Thyroid gland (tissue), 4 donors: ENCODE data around the gene ORM2.

ENCODE experiments used
- CTCF ChIP-seq, 6 experiments: fragments of 200-600 bp in 3 of 6; fragments of 450-650 bp in 3 of 6; sonication (generic) in 3 of 6; IDR thresholded peaks; one replicate each; pipeline ENCODE4 v1.5.1; 2016 to 2019; ENCODE audit warnings: antibody characterized with exemption in 6 of 6, mild to moderate bottlenecking in 2 of 6, inconsistent platforms in 1 of 6, moderate library complexity in 1 of 6
- POLR2A ChIP-seq, 2 donors: fragments of 450-650 bp; IDR thresholded peaks; one replicate each; pipeline ENCODE4 v1.6.1; 2017; ENCODE audit warnings: antibody characterized with exemption in 2 of 2, mild to moderate bottlenecking in 2 of 2, moderate library complexity in 1 of 2

- TF ChIP-seq CTCF (IDR thresholded peaks at IDR 0.05) (no peak), POLR2A (IDR thresholded peaks at IDR 0.05) (no peak)
Measured at GRCh38 chr9:114303977-114304376, 25.7 kb upstream of the ORM2 start.
